GM12878 (cell line): ENCODE measurements around the gene SLC9A7. TPM values are rescaled to one million over a fixed set of nuclear protein-coding genes. Genes with fewer than 3 reads are reported as not detected.

Source experiments
- ATAC-seq: fragments of 200-7000 bp; cut with Tn5 transposase; 3 replicates; pipeline ENCODE4 v1.9.1; 2020; ENCODE audit warnings: mild to moderate bottlenecking, moderate library complexity
- BruUV-seq: library from RNA; stranded (reverse); fragments of 400-500 nt; replicated peaks from 2 replicates; lab custom pipeline; 2021; lab: Mats Ljungman, UMichigan
- CTCF ChIA-PET: fragments of 300-600 bp; sonication (Branson Sonifier 250); formaldehyde crosslinking; extraction: SDS; loops from one replicate; lab custom pipeline; 2021; ENCODE audit warnings: inconsistent platforms; lab: Yijun Ruan, JAX
- POLR2A ChIA-PET: fragments of 350-600 bp; formaldehyde crosslinking; extraction: SDS; loops from one replicate; lab custom pipeline; 2021; ENCODE audit warnings: inconsistent platforms; lab: Charles Lee
- RAD21 ChIA-PET: fragments of 300-600 bp; sonication (Branson Sonifier 250); formaldehyde crosslinking; loops from one replicate; lab custom pipeline; 2023; ENCODE audit warnings: antibody characterized with exemption; ENCODE audit not compliant: unreplicated experiment; lab: Charles Lee
- SMC1A ChIA-PET: fragments of 300-600 bp; sonication (Branson Sonifier 250); formaldehyde crosslinking; loops from one replicate; lab custom pipeline; 2023; ENCODE audit not compliant: unreplicated experiment, uncharacterized antibody; lab: Charles Lee
- DNase-seq: peaks from one replicate; pipeline ENCODE4 v3.0.0-alpha.2; 2011; ENCODE audit warnings: low read depth, low spot score
- FAIRE-seq: peaks from 3 replicates; lab custom pipeline; 2011; peaks lifted over from hg19 to GRCh38; lab: Jason Lieb, UNC
- H2AFZ ChIP-seq: 2 replicates; pipeline ENCODE4 v1.6.0; 2011; ENCODE audit warnings: low read depth, low read length, control low read depth; ENCODE audit not compliant: control insufficient read depth
- H3K27ac ChIP-seq: 2 replicates; pipeline ENCODE4 v1.5.1; 2011; ENCODE audit warnings: control low read depth; ENCODE audit not compliant: control insufficient read depth, insufficient read depth
- H3K27me3 ChIP-seq, 2 experiments: replicated peaks in 1 of 2; 2 replicates each; pipeline versions ENCODE4 v1.6.0 to v1.6.1; 2011; ENCODE audit warnings: low read length in 1 of 2; ENCODE audit not compliant: control insufficient read depth in 2 of 2, insufficient read depth in 2 of 2
- H3K36me3 ChIP-seq, 2 experiments: 2 replicates each; pipeline ENCODE4 v1.5.1; 2011; ENCODE audit warnings: low read length in 1 of 2; ENCODE audit not compliant: control insufficient read depth in 2 of 2, insufficient read depth in 2 of 2
- H3K4me1 ChIP-seq: 2 replicates; pipeline ENCODE4 v1.6.1; 2011; ENCODE audit warnings: mild to moderate bottlenecking, low read length, moderate library complexity, mixed read lengths; ENCODE audit not compliant: control insufficient read depth, insufficient read depth
- H3K4me2 ChIP-seq: 2 replicates; pipeline ENCODE4 v1.6.0; 2011; ENCODE audit warnings: control low read depth; ENCODE audit not compliant: control insufficient read depth, insufficient read depth
- H3K4me3 ChIP-seq: fragments of 200-600 bp; sonication (generic); 2 replicates; pipeline ENCODE4 v1.5.1; 2016
- H3K79me2 ChIP-seq: 2 replicates; pipeline ENCODE4 v1.6.0; 2011; ENCODE audit warnings: low read length; ENCODE audit not compliant: control insufficient read depth, insufficient read depth
- H3K9ac ChIP-seq: 2 replicates; pipeline ENCODE4 v1.8.0; 2011; ENCODE audit warnings: low read length, control low read depth, mixed read lengths; ENCODE audit not compliant: control insufficient read depth, insufficient read depth
- H3K9me3 ChIP-seq: replicated peaks from 3 replicates; pipeline ENCODE4 v1.5.1; 2011; ENCODE audit warnings: mild to moderate bottlenecking, low read length; ENCODE audit not compliant: control insufficient read depth, insufficient read depth
- H4K20me1 ChIP-seq: 2 replicates; pipeline ENCODE4 v1.6.0; 2011; ENCODE audit not compliant: control insufficient read depth, insufficient read depth
- BACH1 ChIP-seq: fragments of 450-650 bp; IDR thresholded peaks from 2 replicates; pipeline ENCODE4 v1.6.1; 2017; ENCODE audit warnings: mild to moderate bottlenecking, borderline replicate concordance
- MTA3 ChIP-seq: IDR thresholded peaks from 2 replicates; pipeline ENCODE4 v1.6.1; 2012; ENCODE audit warnings: low read length, inconsistent platforms, borderline replicate concordance
- POLR2AphosphoS2 ChIP-seq: IDR thresholded peaks from 2 replicates; pipeline ENCODE4 v1.6.1; 2011; ENCODE audit warnings: low read depth, mild to moderate bottlenecking, low read length, improper control_type of control experiment, moderate library complexity
- SMAD5 ChIP-seq: IDR thresholded peaks from 2 replicates; pipeline ENCODE4 v1.6.1; 2016; ENCODE audit warnings: antibody characterized with exemption, low read depth
- SREBF1 ChIP-seq: IDR thresholded peaks from 2 replicates; pipeline ENCODE4 v1.6.1; 2012; ENCODE audit warnings: mild to moderate bottlenecking, low read length
- SUZ12 ChIP-seq: fragments of 200-600 bp; sonication (generic); IDR thresholded peaks from one replicate; pipeline ENCODE4 v1.6.1; 2018; ENCODE audit warnings: antibody characterized with exemption, mild to moderate bottlenecking; ENCODE audit not compliant: unreplicated experiment
- WRNIP1 ChIP-seq: IDR thresholded peaks from 2 replicates; pipeline ENCODE4 v1.6.1; 2011; ENCODE audit warnings: low read depth, low read length, improper control_type of control experiment, borderline replicate concordance
- ZBTB4 ChIP-seq: fragments of 450-650 bp; formaldehyde crosslinking; IDR thresholded peaks from 2 replicates; pipeline ENCODE4 v1.4.0; 2022; ENCODE audit warnings: mild to moderate bottlenecking, moderate library complexity
- WGBS: methylation state at CpG from one replicate; pipeline ENCODE4 v1.1.6; 2016; ENCODE audit warnings: low lambda C conversion rate; ENCODE audit not compliant: insufficient replicate concordance, insufficient coverage; ENCODE audit errors: missing lambda C conversion rate; 5-methylcytosine and 5-hydroxymethylcytosine counted together
- in situ Hi-C: fragments of 300-500 bp; cut with MboI; formaldehyde crosslinking; loops from 9 replicates; pipeline ENCODE4 v1.14.3; 2018; ENCODE audit warnings: mixed read lengths
- intact Hi-C: fragments of 100-400 bp; cut with micrococcal nuclease; formaldehyde crosslinking; loops from one replicate; pipeline ENCODE4 v1.14.2; 2022; ENCODE audit not compliant: unreplicated experiment
- polyA plus RNA-seq, 11 experiments: library from polyadenylated mRNA; depleted of rRNA in 4 of 11; unstranded in 6 of 11; stranded (reverse) in 5 of 11; fragments of >200 nt; fragmentation: Nextera tagmentation in 4 of 11; fragmentation: Illumina TruSeq in 1 of 11; extraction: Ambion mirVana in 4 of 11; extraction: Trizol in 1 of 11; gene quantifications; 1 replicate in 1 of 11; 2 replicates in 10 of 11; pipeline versions ENCODE4 v1.2.1 to v1.2.3, GENCODE V29; 2011 to 2016; ENCODE audit warnings: inconsistent platforms in 2 of 11, missing spikeins in 2 of 11, low read depth in 1 of 11
- total RNA-seq, 4 experiments: library from RNA; depleted of rRNA in 3 of 4; stranded (reverse); fragments of >200 nt in 3 of 4; fragmentation: Illumina TruSeq in 1 of 4; extraction: Trizol in 1 of 4; gene quantifications; 2 replicates each; pipeline versions ENCODE4 v1.2.1 to v1.2.3, GENCODE V29; 2013 to 2021
- TF ChIP-seq, protein P1 (sequence below): fragments of 450-650 bp; IDR thresholded peaks from 2 replicates; pipeline ENCODE4 v1.6.1; 2017; ENCODE audit warnings: mild to moderate bottlenecking

Gene SLC9A7
- total and polyA plus RNA-seq, 10 of the 15 experiments (the other 5 are each of a cell fraction or from before 2014, with no cell fraction given) = 5.0 to 62.8 (median 30.5) TPM

DNA sequence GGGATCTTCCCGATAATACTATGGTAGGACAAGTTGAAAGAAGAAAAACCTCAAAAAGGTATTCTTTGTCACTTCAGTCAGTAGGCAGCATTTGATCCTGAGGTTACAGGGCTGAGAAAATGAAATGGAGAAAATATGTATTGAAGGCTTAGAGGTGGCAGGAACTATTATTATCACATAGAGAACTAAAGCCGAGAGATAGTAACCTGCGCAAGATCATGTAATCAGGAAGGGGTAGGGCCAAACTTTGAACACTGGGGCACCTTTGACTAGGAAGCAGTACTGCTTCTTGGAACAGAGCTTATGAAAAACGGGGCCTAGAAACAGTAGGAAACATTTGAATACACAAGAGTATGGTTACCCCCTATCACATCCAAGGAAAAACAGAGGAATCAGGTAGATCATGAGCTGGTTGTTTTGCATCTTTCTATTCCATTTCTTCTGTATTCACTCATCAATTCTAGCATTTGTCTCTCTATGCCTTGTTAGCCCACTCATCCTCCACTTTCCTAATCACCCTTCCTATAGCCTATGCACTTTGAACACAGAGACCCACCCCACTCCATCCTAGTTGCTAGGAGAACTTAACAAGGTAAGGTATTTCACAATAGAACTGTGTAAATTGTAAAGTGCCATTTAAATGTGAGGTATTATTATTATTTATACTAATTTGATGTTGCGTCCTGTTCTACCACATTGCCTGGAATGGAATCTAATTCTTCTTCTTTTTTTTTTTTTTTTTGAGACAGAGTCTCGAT lies 34.6 kb upstream of the SLC9A7 start:
- ChIA-PET POLR2A (interaction anchor here (0.8 kb wide), 1 partner anchor 88 kb away, joined by 3 read pairs; no protein-coding TSS in a partner anchor), SMC1A (interaction anchor here (0.6 to 4.2 kb wide), 11 partner anchors 11 to 231 kb away, joined by 3 to 20 read pairs (median 3); no protein-coding TSS in a partner anchor), CTCF (interaction anchor here (0.5 to 9.4 kb wide), 8 partner anchors 9 to 483 kb away, joined by 3 to 110 read pairs (median 4); partner anchors contain the start of gene SLC9A7), RAD21 (interaction anchor here (0.7 to 2.1 kb wide), 12 partner anchors 11 to 231 kb away, joined by 3 to 11 read pairs (median 4); no protein-coding TSS in a partner anchor)
- no peak overlapping the region for H3K9ac ChIP-seq
- BruUV-seq = no TSS peak
- in situ Hi-C loops = loop anchor here (5.0 to 10.0 kb wide), 4 partner anchors 81 to 409 kb away; no protein-coding TSS in a partner anchor
- peak overlapping the region; percentile 1 for H2AFZ ChIP-seq
- no peaks in the 10 kb centered on the region for H3K36me3 ChIP-seq
- no peaks in the 10 kb centered on the region for H4K20me1 ChIP-seq
- H3K9me3 ChIP-seq = no peaks in the 10 kb centered on the region; the same call in 2 of the 3 replicates
- TF ChIP-seq WRNIP1 (no peak), SMAD5 (no peak), SREBF1 (no peak), SUZ12 (no peak)
- DNase-seq (no peak), ATAC-seq (no peak), FAIRE-seq (no peak)
- intact Hi-C loops = no loop called here
- H3K4me1 ChIP-seq = peaks cover 20% of the 10 kb centered on the region
- H3K79me2 ChIP-seq = no peaks in the 10 kb centered on the region
- peak overlapping the region; percentile 61 for H3K4me2 ChIP-seq
- H3K27ac ChIP-seq = peak overlapping the region; percentile 65
- H3K4me3 ChIP-seq = no peak overlapping the region
- 72% methylated on average over 5 of the region's 6 CpGs for WGBS
- no peaks in the 10 kb centered on the region for H3K27me3 ChIP-seq

GRCh38 chrX:46792810-46793188 lies 33.9 kb upstream of the SLC9A7 start:
- POLR2A ChIA-PET = interaction anchor here (0.6 to 2.1 kb wide), 2 partner anchors 33 to 113 kb away, joined by 4 to 5 read pairs; no protein-coding TSS in a partner anchor
- Histone ChIP-seq H3K27me3 (no peaks in the 10 kb centered on the region), H3K9me3 (no peaks in the 10 kb centered on the region; the same call in 1 of the 3 replicates), H3K27ac (peak overlapping the region; percentile 65), H2AFZ (no peak overlapping the region), H4K20me1 (no peaks in the 10 kb centered on the region), H3K4me2 (peak overlapping the region; percentile 61), H3K79me2 (no peaks in the 10 kb centered on the region), H3K9ac (no peak overlapping the region), H3K36me3 (no peaks in the 10 kb centered on the region), H3K4me1 (peaks cover 20% of the 10 kb centered on the region), H3K4me3 (0 out of 2 replicates have a peak overlapping the region, but pooled peaks have one; percentile 8)
- SMC1A ChIA-PET = interaction anchor here (0.7 to 4.2 kb wide), 14 partner anchors 14 to 230 kb away, joined by 3 to 20 read pairs (median 4); partner anchors contain the start of gene SLC9A7
- RAD21 ChIA-PET = interaction anchor here (0.7 to 2.1 kb wide), 10 partner anchors 10 to 238 kb away, joined by 3 to 11 read pairs (median 5); no protein-coding TSS in a partner anchor
- intact Hi-C loops = loop anchor here (1.0 kb wide), 2 partner anchors 33 to 79 kb away; partner anchors contain the start of gene SLC9A7
- CTCF ChIA-PET = interaction anchor here (0.7 to 9.4 kb wide), 12 partner anchors 12 to 384 kb away, joined by 3 to 110 read pairs (median 4); partner anchors contain the start of gene SLC9A7
- ATAC-seq = peak; percentile 54
- no peak for DNase-seq
- in situ Hi-C loops = loop anchor here (5.0 to 10.0 kb wide), 4 partner anchors 80 to 408 kb away; no protein-coding TSS in a partner anchor
- no peak for FAIRE-seq
- 2% methylated on average over 4 of the region's 4 CpGs for WGBS
- no TSS peak for BruUV-seq
- no peak for TF ChIP-seq BACH1
- TF ChIP-seq, protein P1, sequence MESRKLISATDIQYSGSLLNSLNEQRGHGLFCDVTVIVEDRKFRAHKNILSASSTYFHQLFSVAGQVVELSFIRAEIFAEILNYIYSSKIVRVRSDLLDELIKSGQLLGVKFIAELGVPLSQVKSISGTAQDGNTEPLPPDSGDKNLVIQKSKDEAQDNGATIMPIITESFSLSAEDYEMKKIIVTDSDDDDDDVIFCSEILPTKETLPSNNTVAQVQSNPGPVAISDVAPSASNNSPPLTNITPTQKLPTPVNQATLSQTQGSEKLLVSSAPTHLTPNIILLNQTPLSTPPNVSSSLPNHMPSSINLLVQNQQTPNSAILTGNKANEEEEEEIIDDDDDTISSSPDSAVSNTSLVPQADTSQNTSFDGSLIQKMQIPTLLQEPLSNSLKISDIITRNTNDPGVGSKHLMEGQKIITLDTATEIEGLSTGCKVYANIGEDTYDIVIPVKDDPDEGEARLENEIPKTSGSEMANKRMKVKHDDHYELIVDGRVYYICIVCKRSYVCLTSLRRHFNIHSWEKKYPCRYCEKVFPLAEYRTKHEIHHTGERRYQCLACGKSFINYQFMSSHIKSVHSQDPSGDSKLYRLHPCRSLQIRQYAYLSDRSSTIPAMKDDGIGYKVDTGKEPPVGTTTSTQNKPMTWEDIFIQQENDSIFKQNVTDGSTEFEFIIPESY = no peak
- TF ChIP-seq MTA3 = no peak
- TF ChIP-seq ZBTB4 (CRISPR knock-in tag) = no peak
- no peak for TF ChIP-seq POLR2AphosphoS2
